NOMO-1 (cell line): ENCODE results near the gene CLMN.

Experiments used
- DNase-seq, 2 experiments: peaks; one replicate each; lab custom pipeline; 2025; ENCODE audit not compliant: unreplicated experiment in 2 of 2; lab: John Stamatoyannopoulos, UW

The CLMN gene

GRCh38 chr14:95250140-95250769, 69.5 kb downstream of the CLMN start:
- DNase-seq = no peak

GRCh38 chr14:95248432-95248831, 71.3 kb downstream of the CLMN start:
- no peak for DNase-seq

GRCh38 chr14:95246870-95247269, 72.8 kb downstream of the CLMN start:
- DNase-seq = no peak

GRCh38 chr14:95245334-95245733, 74.4 kb downstream of the CLMN start:
- DNase-seq = no peak

- no peak for DNase-seq
Observed at GRCh38 chr14:95244587-95244986, 75.1 kb downstream of the CLMN start.

GRCh38 chr14:95242870-95243269, 76.8 kb downstream of the CLMN start:
- no peak for DNase-seq

- no peak for DNase-seq
Observed at GRCh38 chr14:95240859-95241813, 78.6 kb downstream of the CLMN start.

- DNase-seq = no peak
Observed at GRCh38 chr14:95238487-95239298, 81.0 kb downstream of the CLMN start.

- no peak for DNase-seq
Observed at GRCh38 chr14:95237958-95238340, 81.8 kb downstream of the CLMN start.

GRCh38 chr14:95237121-95237957, 82.4 kb downstream of the CLMN start:
- peak in 1 of 2 experiments; percentile 36 for DNase-seq

- DNase-seq = no peak
Observed at GRCh38 chr14:95236221-95236620, 83.5 kb downstream of the CLMN start.

- no peak for DNase-seq
Observed at GRCh38 chr14:95235767-95236166, 83.9 kb downstream of the CLMN start.

GRCh38 chr14:95235351-95235750, 84.4 kb downstream of the CLMN start:
- DNase-seq = no peak

- DNase-seq = no peak
Observed at GRCh38 chr14:95234426-95234825, 85.3 kb downstream of the CLMN start.

GRCh38 chr14:95233702-95234241, 85.9 kb downstream of the CLMN start:
- peak; percentile 74 to 75 for DNase-seq

GRCh38 chr14:95232894-95233584, 86.7 kb downstream of the CLMN start:
- no peak for DNase-seq

GRCh38 chr14:95231966-95232633, 87.6 kb downstream of the CLMN start:
- peak in 1 of 2 experiments; percentile 49 for DNase-seq

GRCh38 chr14:95229749-95230148, 90.0 kb downstream of the CLMN start:
- no peak for DNase-seq

GRCh38 chr14:95228240-95228639, 91.5 kb downstream of the CLMN start:
- DNase-seq = no peak
